Retinal pigment epithelial cell (primary cell): ENCODE measurements around the gene CCRL2.

ENCODE experiments used
- DNase-seq: peaks from one replicate; pipeline ENCODE4 v3.0.0-alpha.2; 2010; ENCODE audit warnings: low read depth
- H3K4me3 ChIP-seq: 2 replicates; pipeline ENCODE4 v1.5.1; 2011; ENCODE audit warnings: mild to moderate bottlenecking, low read length, control low read depth, moderate library complexity
- CTCF ChIP-seq: conservative IDR thresholded peaks from 2 replicates; pipeline ENCODE4 v1.5.1; 2011; ENCODE audit warnings: low read depth, low read length, control low read depth, inconsistent platforms

CCRL2 gene

GRCh38 chr3:46365737-46366524, 41.1 kb upstream of the CCRL2 start:
- no peak overlapping the region for H3K4me3 ChIP-seq
- no peak for DNase-seq
- TF ChIP-seq CTCF = no peak

- DNase-seq = no peak
- no peak for TF ChIP-seq CTCF
- H3K4me3 ChIP-seq = no peak overlapping the region
Observed at GRCh38 chr3:46367811-46368210, 39.2 kb upstream of the CCRL2 start.

GRCh38 chr3:46368569-46368968, 38.5 kb upstream of the CCRL2 start:
- TF ChIP-seq CTCF = no peak
- H3K4me3 ChIP-seq = no peak overlapping the region
- DNase-seq = no peak

GRCh38 chr3:46369151-46369550, 37.9 kb upstream of the CCRL2 start:
- no peak overlapping the region for H3K4me3 ChIP-seq
- no peak for DNase-seq
- no peak for TF ChIP-seq CTCF

- H3K4me3 ChIP-seq = no peak overlapping the region
- TF ChIP-seq CTCF = no peak
- no peak for DNase-seq
Observed at GRCh38 chr3:46369675-46370132, 37.4 kb upstream of the CCRL2 start.

GRCh38 chr3:46370839-46371518, 36.1 kb upstream of the CCRL2 start, which contains the start of gene CCR5:
Gene CCR5 (plus strand): TSS chr3:46370946. CDS start chr3:46372903, 1,957 bp downstream.
- H3K4me3 ChIP-seq = no peak within 1 kb of the TSS
- TF ChIP-seq CTCF = no peak
- DNase-seq = no peak
